GM21529 (cell line): ENCODE results near the gene SCRN2.

Source experiments
- ATAC-seq: cut with Tn5 transposase; IDR thresholded peaks from one replicate; pipeline ENCODE4 v1.9.1; 2021; ENCODE audit not compliant: unreplicated experiment

SCRN2 gene

DNA sequence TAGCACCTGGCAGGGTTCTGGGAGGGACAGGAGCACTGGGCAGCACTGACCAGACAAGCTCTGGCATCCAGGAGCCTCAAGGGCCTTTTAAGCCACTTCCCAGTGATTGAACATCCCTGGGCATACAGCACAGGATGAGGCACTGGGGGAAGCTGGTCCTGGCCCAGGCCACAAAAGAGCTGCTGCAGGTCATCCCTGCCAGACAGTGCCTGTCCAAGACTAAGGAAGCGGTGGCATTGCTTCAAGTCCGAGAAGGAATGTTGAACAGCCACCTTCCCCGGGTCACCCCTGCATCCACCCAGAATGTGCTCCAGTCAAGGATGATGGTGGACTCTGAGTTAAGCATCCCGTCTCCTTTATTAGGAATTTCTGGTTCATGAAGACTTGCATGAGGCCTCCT, 18.3 kb downstream of the SCRN2 start:
- ATAC-seq = no peak

DNA sequence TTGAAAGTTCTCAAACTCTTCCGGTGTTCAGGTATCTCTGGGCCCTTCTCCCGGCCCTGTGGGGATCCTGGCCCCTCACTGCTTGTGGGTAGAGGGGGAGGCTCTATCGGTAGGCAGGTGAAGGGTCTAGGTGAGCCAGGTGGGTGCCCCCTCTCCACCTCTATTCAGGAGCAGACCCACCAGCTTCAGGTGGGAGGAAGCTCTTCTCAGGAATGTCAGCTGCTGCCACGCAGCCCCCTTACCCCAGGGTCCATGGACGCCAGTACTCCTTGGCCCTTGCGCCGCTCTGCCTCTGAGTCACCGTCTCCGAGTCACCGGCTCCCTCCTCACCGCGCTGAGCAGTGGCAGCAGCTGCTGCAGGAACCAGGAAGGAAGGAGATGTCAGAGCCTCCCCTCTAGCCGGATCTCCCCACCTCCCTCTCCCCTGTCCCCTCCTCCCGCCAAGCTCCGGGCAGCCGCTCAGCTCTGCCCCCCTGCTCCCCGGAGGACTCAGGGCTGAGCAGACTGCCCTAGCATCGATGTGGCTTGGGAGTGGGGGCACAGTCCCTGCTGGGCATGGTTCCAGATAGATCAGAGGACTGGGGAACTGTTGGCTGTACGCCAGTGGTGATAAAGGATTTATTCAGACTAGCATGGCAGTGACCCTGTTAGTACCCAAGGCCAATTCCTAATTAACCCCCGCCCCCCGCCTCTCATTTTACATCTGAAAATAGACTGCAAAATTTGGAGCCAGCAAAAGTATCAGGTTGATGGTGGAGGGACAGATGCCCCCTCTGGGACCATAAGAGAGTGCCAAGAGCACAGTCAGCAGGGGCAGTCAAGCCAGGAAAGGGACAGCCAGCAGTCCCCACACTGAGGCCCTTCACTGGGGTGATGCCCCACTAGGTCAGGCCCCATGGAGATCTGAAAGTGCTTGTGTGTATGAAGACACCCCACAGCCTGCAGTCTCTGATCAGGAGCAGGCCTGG, 19.4 kb downstream of the SCRN2 start, which contains the start of gene OSBPL7:
TSS of gene OSBPL7 (minus strand) at position 371 of the 968 bp plus-strand sequence. CDS start 1,516 bp downstream, outside the sequence.
- ATAC-seq = peak; percentile 91

DNA sequence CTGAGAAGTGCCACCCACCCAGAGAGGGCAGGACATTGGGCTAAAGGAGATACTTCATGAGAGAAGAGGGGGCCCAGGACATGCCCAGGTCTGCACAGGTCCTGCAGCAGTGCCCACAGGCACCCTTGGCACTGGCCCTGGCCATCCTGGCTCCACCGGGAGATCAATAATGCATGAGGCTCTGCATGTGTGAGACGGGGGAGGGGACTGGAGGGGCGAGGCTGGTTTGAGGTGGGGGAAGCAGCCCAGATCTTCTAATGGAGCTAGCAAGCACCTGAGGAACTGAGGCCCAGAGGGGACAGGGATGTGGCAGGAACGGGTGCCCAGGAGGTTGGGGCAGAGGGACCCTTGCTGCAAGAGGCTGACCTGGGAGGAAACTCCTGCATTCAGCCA, 20.0 kb downstream of the SCRN2 start:
- ATAC-seq = no peak

DNA sequence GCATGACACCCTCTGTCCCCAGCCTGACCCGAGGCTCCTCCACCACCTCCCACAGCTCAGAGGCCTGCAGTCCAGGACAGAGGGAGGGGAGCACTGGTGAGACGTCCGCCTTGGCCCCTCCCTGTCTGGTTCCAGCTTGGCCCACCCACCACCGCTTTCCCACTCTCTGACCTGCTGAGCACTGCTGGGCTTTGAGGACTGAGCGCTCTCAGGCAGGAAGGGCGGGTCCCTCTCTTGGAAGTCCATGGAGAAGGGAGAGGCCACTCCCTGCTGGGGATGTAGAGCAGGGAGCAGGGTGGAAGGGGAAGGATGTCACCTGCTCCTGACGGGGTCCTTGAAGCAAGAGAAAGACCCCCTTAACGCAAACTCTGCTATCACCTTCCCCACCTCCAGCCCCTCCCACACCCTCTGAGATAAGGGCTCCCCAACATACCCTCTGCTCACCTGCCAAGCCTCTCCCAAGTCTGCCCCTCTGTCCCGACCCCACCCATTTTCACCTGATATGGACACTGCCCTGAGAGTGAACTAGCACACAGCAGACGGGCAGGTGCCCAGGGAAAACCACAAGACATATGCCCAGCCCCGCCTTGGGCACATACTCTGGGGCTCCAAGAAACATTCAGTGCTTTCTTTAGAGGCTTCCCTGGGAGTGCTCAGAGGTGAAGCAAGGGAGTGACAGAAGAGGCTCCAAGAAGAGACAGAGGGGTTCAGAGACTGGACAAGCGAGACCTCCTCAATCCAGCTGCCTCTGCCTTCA, 20.9 kb downstream of the SCRN2 start:
- no peak for ATAC-seq

DNA sequence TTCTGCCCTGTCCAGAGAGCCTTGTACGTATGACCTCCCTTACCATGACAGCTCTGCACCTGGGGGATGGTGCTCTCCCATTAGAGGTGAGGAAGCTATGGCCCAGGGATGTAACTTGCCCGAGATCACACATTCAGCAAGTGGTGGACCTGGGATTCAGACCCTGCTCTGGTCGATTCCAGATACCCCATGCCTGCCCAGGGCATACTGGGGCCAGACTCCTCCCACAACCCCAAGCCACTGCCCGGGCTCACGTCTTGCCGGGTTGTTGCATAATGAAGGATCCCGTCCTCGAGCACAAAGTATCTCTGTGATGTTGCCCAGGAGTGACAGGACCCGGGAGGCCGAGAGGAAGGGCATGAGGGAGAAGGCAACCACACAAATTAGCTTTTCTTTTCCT, 21.6 kb downstream of the SCRN2 start:
- no peak for ATAC-seq

DNA sequence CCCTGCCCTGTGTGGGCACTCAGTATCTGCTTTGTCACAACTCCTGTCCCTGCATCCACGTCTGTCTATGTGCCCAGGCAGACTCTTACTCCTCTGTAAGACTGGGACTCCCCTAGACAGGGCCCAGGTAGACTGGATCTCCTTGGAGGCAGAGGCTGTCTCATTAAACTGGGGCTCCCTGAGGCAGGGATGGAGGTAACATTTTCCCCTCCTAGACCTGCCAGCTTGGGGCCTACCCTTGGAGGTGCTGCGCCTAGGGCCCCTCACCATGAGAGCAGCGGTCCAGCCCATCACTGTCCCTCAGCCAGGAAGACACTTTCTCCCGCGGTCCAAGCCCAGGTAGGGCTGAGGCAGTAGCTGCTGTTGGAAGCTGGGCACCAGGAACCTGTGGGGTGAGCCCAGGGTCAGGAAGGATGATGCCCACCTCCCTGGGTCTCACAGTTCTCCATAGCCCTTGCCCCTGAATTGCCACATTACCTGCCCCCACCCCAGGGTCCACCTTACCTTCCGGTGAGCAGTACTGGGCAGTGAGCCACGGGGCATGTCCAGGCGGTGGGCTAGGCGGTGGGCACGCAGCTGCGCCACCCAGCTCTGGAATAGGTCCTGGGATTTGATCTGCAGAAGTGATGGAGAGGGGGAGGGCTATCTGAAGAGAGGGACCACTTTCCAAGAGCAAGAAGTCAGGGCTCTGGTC, 22.9 kb downstream of the SCRN2 start:
- no peak for ATAC-seq

DNA sequence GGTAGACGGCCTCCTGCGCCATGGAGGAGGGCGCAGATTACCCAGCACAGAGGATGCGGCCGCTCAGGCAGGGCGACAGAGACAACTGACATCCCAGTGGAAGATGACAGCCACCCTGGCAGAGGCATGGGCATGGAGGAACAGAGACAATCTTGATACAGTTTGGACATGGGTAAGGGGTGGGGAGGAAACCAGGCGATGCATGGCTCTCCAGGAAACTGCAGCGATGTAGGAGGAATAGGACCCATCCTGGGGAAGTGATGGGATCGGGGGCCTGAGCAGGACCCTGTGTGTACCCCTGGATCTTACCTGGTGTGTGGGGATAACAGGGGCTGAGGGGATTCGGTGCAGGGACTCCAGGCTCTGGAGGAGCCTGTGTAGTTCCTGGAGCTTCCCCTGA, 24.1 kb downstream of the SCRN2 start:
- no peak for ATAC-seq

DNA sequence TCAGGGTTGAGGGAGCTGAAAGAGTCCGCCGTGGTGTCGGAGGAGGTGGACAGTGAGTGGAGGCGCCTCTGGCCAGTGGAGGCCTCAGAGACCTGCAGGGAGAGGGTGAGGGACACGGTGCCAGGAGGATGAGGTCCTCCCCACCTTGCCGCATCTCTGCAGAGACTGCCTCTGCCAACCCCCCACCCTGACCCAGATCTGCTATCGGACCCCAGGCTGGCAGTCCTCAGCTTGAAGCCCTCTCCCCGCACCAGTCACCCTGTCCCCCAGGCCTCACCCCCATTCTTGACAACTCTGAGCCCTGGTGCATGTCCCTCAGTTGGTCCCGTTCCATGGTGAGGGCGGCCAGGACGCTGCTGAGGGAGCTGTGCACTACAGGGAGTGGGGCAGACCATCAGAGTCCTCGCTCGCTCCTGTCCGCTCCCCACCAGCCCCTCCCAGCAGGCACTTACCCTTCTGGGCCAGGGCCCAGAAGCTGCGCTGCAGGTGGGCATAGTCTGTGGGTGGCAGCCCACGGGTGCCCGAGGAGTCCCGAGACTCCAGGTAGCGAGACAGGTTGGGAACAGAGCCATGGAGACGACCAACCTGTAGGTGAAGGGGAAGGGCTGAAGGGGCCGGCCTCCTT, 24.9 kb downstream of the SCRN2 start:
- ATAC-seq = no peak

DNA sequence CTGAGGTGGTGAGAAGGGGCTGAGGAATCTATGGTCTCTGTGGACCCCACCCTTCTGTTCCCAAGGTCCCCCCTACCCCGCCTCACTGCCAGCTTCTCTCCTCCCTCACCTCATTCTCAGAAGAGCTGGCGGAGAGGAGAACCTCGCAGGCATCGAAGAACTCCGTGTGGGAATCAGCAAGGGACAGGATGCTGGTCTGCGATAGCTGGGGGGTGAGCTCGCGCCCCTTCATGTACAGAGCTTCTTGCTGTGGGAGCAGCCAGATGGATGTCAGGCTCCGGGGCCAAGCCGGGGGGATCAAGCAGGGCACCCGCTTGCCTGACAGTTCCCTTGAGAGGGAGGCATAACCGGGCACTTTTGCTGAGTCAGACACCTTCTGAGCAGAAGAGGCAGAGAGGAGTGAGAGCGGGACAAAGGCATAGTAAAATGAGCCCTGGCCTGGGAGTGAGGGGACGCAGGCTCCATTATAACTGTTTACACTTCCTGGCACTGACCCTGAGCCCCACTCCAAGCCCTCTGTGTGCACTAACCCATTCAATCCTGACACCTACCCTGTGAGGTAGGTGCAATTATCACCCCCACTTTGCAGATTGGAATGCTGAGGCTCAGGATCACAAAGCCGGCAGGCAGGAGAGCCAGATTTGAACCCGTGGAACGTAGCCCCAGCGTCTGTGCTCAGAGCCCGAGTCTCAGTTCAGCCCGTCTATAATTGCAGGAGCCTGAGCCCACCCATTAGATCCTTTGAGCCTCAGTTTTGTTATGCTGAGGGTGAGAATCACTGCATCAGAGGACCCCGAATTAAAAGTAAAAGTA, 25.8 kb downstream of the SCRN2 start:
- no peak for ATAC-seq

DNA sequence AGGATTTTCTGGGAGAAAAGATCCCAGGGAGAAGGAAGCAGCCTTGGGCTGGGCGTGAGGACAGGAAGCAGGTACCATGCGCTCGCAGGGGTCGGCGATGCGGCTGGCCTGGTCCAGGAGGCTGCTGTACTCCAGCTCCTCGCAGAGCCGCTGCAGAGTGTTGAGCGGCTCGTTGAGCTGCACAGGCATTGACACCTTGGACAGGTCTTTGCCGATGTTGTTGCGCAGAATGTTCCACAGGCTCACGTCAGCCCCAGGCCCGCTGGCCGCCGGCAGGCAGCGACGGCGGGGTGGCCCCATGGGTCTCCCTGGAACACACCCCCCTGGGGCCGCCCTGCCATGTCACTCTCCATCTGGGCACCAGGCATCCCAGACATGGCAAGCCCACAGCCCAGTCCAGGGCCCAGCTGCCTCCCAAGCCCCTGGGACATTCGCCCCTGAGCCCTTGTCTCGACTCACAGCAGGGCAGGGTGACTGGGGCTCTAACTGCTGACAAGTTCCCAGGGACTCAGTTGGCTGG, 27.5 kb downstream of the SCRN2 start:
- no peak for ATAC-seq

DNA sequence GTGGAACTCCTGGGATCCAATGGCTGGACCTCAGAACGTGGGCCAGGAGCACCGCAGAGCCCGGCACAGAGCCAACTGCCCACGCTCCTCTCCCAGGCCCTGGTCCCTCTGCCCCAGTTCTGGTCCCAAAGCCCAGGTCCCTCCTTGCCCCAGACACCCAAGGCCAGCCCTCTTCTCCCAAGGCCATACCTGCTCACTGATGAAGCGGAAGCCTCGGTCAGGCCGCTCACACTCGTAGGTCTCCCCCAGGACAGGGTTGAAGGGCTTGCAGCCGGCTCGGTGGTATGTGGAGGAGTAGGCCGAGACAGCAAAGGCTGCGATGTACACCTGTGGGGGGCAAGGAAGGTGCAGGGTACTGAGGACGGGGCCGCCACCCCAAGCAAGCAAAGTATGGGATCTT, 28.0 kb downstream of the SCRN2 start:
- ATAC-seq = no peak

DNA sequence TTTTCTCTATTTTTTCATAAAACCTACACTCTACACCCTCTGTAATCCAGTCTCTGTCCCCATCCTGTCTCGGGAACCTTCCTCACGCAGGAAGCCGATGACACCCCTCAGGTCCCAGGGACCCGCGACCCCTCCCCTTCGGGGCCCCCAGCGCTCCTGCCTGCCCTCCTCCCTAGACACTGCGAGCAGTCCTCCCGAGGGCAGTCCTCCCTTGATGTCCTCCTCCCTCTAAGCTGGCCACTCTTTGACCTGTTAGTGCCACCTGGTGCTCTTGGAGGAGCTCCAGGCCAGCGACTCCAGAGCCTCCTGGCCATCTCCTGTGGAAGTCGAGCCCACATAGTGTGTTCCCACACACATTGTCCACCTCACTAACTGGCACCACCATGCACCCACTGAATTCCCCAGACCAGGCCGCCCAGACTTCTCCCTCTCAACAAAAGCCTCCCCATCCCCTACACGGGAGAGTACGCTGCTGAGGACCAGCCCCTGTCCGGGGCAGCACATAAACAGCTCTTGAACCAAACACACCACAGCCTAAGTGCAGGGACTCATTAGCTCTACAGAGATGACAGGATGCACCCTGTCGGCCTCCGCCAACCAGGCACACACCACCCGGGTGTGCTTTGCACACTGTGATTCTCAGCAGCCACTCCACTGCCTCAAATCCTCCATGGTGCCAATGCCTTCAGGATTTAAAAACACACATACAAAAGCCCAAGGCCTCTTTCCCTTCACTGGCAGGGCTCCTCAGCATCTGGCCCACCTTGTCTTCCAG, 28.7 kb downstream of the SCRN2 start:
- no peak for ATAC-seq

DNA sequence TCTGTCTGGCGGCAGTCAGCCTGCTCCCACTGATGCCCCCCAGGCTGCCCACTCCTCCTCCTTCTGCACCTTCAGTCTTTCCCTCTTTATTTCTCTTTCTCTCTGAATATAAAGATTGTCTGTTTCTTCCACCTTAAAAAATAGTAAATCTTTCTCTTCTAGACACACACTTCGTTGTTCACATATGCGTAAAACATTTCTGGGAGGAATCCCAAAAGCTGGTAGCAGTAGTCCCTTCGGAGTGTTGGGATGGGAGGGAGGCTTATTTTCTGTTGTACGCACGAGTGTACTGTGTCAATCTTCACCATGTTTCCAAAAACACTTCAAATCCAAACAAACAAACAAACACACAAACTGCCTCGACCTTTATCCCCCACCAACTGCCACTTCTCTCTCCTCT, 29.4 kb downstream of the SCRN2 start:
- ATAC-seq = no peak

DNA sequence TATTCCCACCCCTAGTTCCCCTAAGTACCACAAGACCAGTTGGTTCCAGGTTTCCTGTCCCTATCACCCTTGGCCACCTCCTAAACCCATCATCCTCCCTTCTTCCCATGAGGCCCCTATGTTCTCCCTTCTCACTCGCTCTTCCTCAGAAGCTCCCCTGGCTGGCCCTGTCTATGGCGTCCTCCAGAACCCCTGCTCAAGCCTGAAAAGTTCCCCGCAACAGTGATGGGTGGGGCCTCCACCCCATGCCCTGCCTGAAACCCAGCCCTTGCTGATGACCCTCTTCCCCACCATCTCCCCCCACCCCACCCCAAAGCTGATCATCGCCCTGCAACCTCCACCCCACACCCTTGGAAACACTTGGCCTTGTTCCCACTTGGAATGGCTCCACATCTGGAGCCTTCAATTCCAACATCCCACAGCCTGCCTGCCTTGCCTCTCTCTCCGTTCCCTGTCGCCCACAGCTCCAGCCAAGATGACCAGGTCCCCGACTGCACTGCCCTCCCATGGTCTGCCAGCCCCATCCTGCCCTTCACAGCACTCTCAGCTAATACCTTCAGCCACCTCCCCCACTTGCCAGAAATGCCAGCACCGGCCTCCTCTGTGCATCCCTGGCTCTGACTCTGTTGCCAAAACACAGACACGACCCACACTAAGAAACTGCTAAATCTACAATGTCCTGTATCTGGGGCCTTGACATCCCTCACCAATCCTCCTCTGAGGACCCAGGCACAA, 30.0 kb downstream of the SCRN2 start:
- no peak for ATAC-seq

DNA sequence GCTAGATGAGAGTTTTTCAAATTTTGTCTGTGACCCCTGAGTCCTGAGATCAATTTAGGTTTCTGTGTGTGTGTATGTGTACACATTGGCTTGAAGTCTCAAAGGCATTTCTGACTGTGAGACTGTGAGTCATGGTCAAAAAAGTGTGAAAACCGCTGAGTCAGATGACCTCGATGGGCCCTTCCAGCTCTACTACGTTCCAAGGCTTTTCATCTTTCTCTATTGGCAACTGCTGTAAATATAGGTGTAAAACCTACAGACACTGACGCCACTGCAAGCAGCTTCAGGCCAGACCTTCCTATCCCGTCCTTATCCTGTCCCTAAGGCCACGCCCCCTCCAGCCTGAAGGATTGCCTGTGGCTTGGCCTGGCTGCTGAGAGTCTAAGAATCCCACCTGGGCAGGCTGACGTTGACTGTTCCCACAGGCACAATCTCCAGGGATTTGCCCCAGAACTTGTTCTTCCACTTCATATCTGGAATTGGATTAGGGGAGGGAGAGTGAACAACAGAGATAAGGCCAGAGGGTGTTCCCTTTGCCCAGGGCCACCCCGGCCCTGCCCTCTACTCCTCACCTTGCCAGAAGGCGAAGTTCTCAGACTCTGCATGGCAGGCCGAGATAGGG, 30.8 kb downstream of the SCRN2 start:
- no peak for ATAC-seq

DNA sequence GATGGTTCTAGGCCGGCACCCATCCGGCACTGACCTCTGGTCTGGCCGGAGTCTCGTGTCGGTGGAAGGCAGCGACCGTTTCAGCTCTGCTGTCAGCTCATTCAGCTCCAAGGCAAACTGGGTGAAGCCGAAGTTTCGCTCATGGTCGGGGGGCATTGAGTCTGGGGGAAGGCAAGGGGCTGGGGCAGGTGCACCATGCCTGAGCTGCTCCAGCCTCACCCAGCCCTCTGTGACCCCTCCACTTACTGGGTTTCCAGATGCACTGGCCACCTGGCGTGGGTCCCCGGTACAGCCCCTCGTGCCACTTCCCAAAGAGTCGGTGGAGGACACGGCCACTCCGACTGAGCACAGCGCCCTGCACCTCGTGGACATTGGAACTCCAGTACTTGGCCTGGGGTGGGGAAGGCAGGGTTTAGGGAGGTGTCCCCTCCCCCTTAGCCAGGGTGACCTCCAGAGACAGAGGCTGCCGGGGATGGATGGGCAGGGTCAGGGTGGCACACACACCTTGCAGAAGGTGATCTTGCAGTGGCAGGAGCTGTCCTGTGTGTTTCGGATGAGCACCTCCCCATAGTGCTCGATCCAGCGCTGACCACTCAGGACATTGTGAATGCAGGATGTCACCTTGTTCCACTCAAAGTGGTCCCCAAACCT, 32.1 kb downstream of the SCRN2 start:
- ATAC-seq = no peak

DNA sequence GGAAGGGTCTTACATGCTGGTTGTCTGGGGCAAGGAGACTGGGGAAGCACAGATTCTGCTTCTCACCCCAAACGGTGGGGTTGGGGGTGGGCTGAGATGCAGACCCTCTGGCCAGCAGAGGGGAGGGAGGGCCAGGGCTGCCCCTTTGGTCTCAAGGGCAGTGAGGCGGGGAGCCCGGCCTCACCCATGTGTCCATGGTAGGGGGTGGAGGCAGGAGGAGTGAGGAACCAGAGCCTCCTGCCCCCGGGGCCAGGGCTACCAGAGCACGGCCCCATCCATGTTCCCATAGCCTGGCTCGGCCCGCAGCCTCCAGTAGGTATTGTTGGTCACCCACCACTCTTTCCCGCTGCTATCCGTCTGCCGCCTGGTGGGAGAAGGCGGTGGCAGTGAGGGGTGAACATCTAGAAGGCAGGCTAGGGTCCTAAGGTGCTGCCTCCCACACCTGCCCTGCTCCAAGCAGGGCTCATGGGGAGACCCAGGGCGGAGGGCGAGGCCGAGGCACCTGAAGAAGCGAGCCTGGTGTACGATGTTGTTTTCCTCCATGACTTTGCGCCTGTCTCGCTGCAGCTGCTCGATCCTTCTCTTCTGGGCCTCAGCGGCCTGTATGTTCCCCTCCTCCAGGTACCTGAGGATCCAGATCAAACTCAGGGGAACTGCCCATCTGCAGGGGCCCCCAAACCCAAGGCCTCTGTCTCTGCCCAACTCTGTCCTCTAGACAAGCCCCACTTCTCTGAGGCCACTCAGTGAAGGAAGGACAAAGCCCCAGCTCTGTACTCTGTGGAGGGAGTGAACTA, 32.8 kb downstream of the SCRN2 start:
- ATAC-seq = no peak
